Measurements from ENCODE around the gene RNF26. TPM values are rescaled to one million over a fixed set of nuclear protein-coding genes. Genes with fewer than 3 reads are reported as not detected.
"Not testable (repeated sequence)": the region's sequence is repeated elsewhere in the genome, so short reads cannot be mapped to it uniquely, and the experiment has no call there.

Gene RNF26
- total and polyA plus RNA-seq, 4 donors = 8.2 to 25.4 (median 13.6) TPM

- H3K9me3 ChIP-seq (ENCODE audit: control insufficient read depth in 4 of 4, insufficient read depth in 3 of 4, low read length in 3 of 4) = no peaks in the 10 kb centered on the region
- 0 to 1% methylated on average over 47 to 54 of the region's 54 CpGs for WGBS, 2 donors
- peak within 1 kb of the TSS; percentile 26 to 68 for H3K27ac ChIP-seq (ENCODE audit: low read depth in 1 of 2, low read length in 1 of 2)
- H3K9ac ChIP-seq (ENCODE audit: insufficient read depth in 1 of 2, low read length in 2 of 2) = peak within 1 kb of the TSS; percentile 33 to 93
- peak; percentile 84 for TF ChIP-seq CTCF (IDR thresholded peaks at IDR 0.05; ENCODE audit: control extremely low read depth, extremely low read depth)
- H3K4me1 ChIP-seq (ENCODE audit: control insufficient read depth in 5 of 5, insufficient read depth in 5 of 5, low read length in 5 of 5) = peaks cover 0 to 20% (median 10%) of the 10 kb centered on the region in 5 donors
- peaks cover 0 to 10% (median 8%) of the 10 kb centered on the region in 3 donors for H3K27me3 ChIP-seq (ENCODE audit: control insufficient read depth in 3 of 3, insufficient read depth in 3 of 3, low read length in 2 of 3)
- ATAC-seq (ENCODE audit: insufficient read depth, low FRiP score) (peak; percentile 95), DNase-seq (peak; percentile 97 to 98 (median 98))
- H3K36me3 ChIP-seq (ENCODE audit: control insufficient read depth in 4 of 4, insufficient read depth in 4 of 4, low read length in 4 of 4) = no peaks in the 10 kb centered on the region
- H3K4me3 ChIP-seq = no peak within 1 kb of the TSS
Observed at GRCh38 chr11:119381181-119381988, 47.1 kb downstream of the RNF26 start, which contains the start of gene USP2. TSS of gene USP2 (minus strand) at chr11:119381690. CDS start at chr11:119373480, 8,210 bp downstream.

- no peaks in the 10 kb centered on the region for H3K36me3 ChIP-seq (ENCODE audit: control insufficient read depth in 4 of 4, insufficient read depth in 4 of 4, low read length in 4 of 4)
- H3K9ac ChIP-seq (ENCODE audit: insufficient read depth in 1 of 2, low read length in 2 of 2) = peak overlapping the region in 1 of 2 donors; percentile 93
- H3K9me3 ChIP-seq (ENCODE audit: control insufficient read depth in 4 of 4, insufficient read depth in 3 of 4, low read length in 3 of 4) = no peaks in the 10 kb centered on the region
- H3K4me3 ChIP-seq = no peak overlapping the region
- DNase-seq (no peak), ATAC-seq (ENCODE audit: insufficient read depth, low FRiP score) (no peak)
- no peak for TF ChIP-seq CTCF (IDR thresholded peaks at IDR 0.05; ENCODE audit: control extremely low read depth, extremely low read depth)
- H3K27ac ChIP-seq (ENCODE audit: low read depth in 1 of 2, low read length in 1 of 2) = peak overlapping the region in 1 of 2 donors; percentile 45
- H3K27me3 ChIP-seq (ENCODE audit: control insufficient read depth in 3 of 3, insufficient read depth in 3 of 3, low read length in 2 of 3) = peaks cover 0 to 10% (median 8%) of the 10 kb centered on the region in 3 donors
- H3K4me1 ChIP-seq (ENCODE audit: control insufficient read depth in 5 of 5, insufficient read depth in 5 of 5, low read length in 5 of 5) = peaks cover 0 to 17% (median 6%) of the 10 kb centered on the region in 5 donors
- 9 to 10% methylated on average over 9 of the region's 9 CpGs for WGBS, 2 donors
Observed at GRCh38 chr11:119382101-119382500, 47.8 kb downstream of the RNF26 start.

GRCh38 chr11:119382513-119382912 lies 48.2 kb downstream of the RNF26 start:
- not testable (repeated sequence) for H3K9me3 ChIP-seq (ENCODE audit: control insufficient read depth in 4 of 4, insufficient read depth in 3 of 4, low read length in 3 of 4); DNase-seq
- 89 to 90% methylated on average over 14 of the region's 14 CpGs for WGBS, 2 donors

GRCh38 chr11:119384332-119384731 lies 50.0 kb downstream of the RNF26 start:
- no peak overlapping the region for H3K9ac ChIP-seq (ENCODE audit: insufficient read depth in 1 of 2, low read length in 2 of 2)
- H3K36me3 ChIP-seq (ENCODE audit: control insufficient read depth in 4 of 4, insufficient read depth in 4 of 4, low read length in 4 of 4) = no peaks in the 10 kb centered on the region
- no peak overlapping the region for H3K4me3 ChIP-seq
- no peak for ATAC-seq (ENCODE audit: insufficient read depth, low FRiP score)
- H3K27ac ChIP-seq (ENCODE audit: low read depth in 1 of 2, low read length in 1 of 2) = no peak overlapping the region
- H3K4me1 ChIP-seq (ENCODE audit: control insufficient read depth in 5 of 5, insufficient read depth in 5 of 5, low read length in 5 of 5) = peaks cover 0 to 13% (median 6%) of the 10 kb centered on the region in 5 donors
- TF ChIP-seq CTCF (IDR thresholded peaks at IDR 0.05; ENCODE audit: control extremely low read depth, extremely low read depth) = no peak
- no peak for DNase-seq
- H3K9me3 ChIP-seq (ENCODE audit: control insufficient read depth in 4 of 4, insufficient read depth in 3 of 4, low read length in 3 of 4) = no peaks in the 10 kb centered on the region
- 90 to 94% methylated on average over 2 of the region's 2 CpGs for WGBS, 2 donors
- H3K27me3 ChIP-seq (ENCODE audit: control insufficient read depth in 3 of 3, insufficient read depth in 3 of 3, low read length in 2 of 3) = peaks cover 0 to 10% (median 8%) of the 10 kb centered on the region in 3 donors

More at GRCh38 chr11:119382513-119382912, 48.2 kb downstream of the RNF26 start:
- not testable (repeated sequence) for H3K4me3 ChIP-seq; H3K27ac ChIP-seq (ENCODE audit: low read depth in 1 of 2, low read length in 1 of 2); ATAC-seq (ENCODE audit: insufficient read depth, low FRiP score); H3K36me3 ChIP-seq (ENCODE audit: control insufficient read depth in 4 of 4, insufficient read depth in 4 of 4, low read length in 4 of 4)
- Histone ChIP-seq H3K9ac (ENCODE audit: insufficient read depth in 1 of 2, low read length in 2 of 2) (peak overlapping the region in 1 of 2 donors; percentile 93), H3K4me1 (ENCODE audit: control insufficient read depth in 5 of 5, insufficient read depth in 5 of 5, low read length in 5 of 5) (peaks cover 0 to 17% (median 6%) of the 10 kb centered on the region in 5 donors), H3K27me3 (ENCODE audit: control insufficient read depth in 3 of 3, insufficient read depth in 3 of 3, low read length in 2 of 3) (peaks cover 0 to 10% (median 8%) of the 10 kb centered on the region in 3 donors)
